Osteoblast (primary cell): ENCODE measurements around the gene ARHGEF16. TPM values are rescaled to one million over a fixed set of nuclear protein-coding genes. Genes with fewer than 3 reads are reported as not detected.

Source experiments
- DNase-seq: peaks from one replicate; pipeline ENCODE4 v3.0.0; 2011; ENCODE audit warnings: low spot score, mixed read lengths; ENCODE audit not compliant: insufficient read length; ENCODE audit errors: missing footprints
- H2AFZ ChIP-seq: 2 replicates; pipeline ENCODE4 v1.6.0; 2011; ENCODE audit warnings: mild to moderate bottlenecking, low read length
- H3K27ac ChIP-seq: 2 replicates; pipeline ENCODE4 v1.5.1; 2011; ENCODE audit warnings: mild to moderate bottlenecking, low read depth, low read length, moderate library complexity
- H3K27me3 ChIP-seq: 2 replicates; pipeline ENCODE4 v1.6.0; 2012; ENCODE audit warnings: mild to moderate bottlenecking, control low read depth, inconsistent platforms, low read length, moderate library complexity; ENCODE audit not compliant: insufficient read depth
- H3K36me3 ChIP-seq: 2 replicates; pipeline ENCODE4 v1.5.1; 2011; ENCODE audit warnings: mild to moderate bottlenecking, low read length, control low read depth, moderate library complexity; ENCODE audit not compliant: insufficient read depth
- H3K4me1 ChIP-seq: 2 replicates; pipeline ENCODE4 v1.5.1; 2011; ENCODE audit warnings: mild to moderate bottlenecking, low read length, control low read depth, moderate library complexity; ENCODE audit not compliant: insufficient read depth
- H3K4me2 ChIP-seq: 2 replicates; pipeline ENCODE4 v1.6.0; 2011; ENCODE audit warnings: mild to moderate bottlenecking, low read length; ENCODE audit not compliant: insufficient read depth
- H3K4me3 ChIP-seq: fragments of 200-600 bp; sonication (generic); 3 replicates; pipeline ENCODE4 v1.5.1; 2012; ENCODE audit warnings: mild to moderate bottlenecking, low read length, inconsistent platforms; ENCODE audit not compliant: insufficient read depth
- H3K79me2 ChIP-seq: 2 replicates; pipeline ENCODE4 v1.6.0; 2012; ENCODE audit warnings: mild to moderate bottlenecking, low read length, control low read depth, inconsistent platforms; ENCODE audit not compliant: insufficient read depth
- H3K9me3 ChIP-seq: 2 replicates; pipeline ENCODE4 v1.5.1; 2011; ENCODE audit warnings: low read depth, low read length, control low read depth
- H4K20me1 ChIP-seq: 2 replicates; pipeline ENCODE4 v1.6.0; 2012; ENCODE audit warnings: mild to moderate bottlenecking, low read length, control low read depth; ENCODE audit not compliant: insufficient read depth
- total RNA-seq: library from RNA; depleted of rRNA; stranded (reverse); fragments of >200 nt; gene quantifications from 2 replicates; pipeline ENCODE4 v1.2.3, GENCODE V29; 2012
- TF ChIP-seq, protein P1 (sequence below): IDR thresholded peaks from 2 replicates; pipeline ENCODE4 v1.5.1; 2011; ENCODE audit warnings: mild to moderate bottlenecking, low read depth, low read length, moderate library complexity; ENCODE audit errors: extremely low read depth

The ARHGEF16 gene
- total RNA-seq, 1 donor, result not detected

- H2AFZ ChIP-seq, result no peak overlapping the region
- no peak overlapping the region for H3K4me2 ChIP-seq
- peaks cover 17% of the 10 kb centered on the region for H3K4me1 ChIP-seq
- no peaks in the 10 kb centered on the region for H3K9me3 ChIP-seq
- no peaks in the 10 kb centered on the region for H3K79me2 ChIP-seq
- DNase-seq, result no peak
- no peaks in the 10 kb centered on the region for H3K27me3 ChIP-seq
- H3K27ac ChIP-seq, result no peak overlapping the region
- H4K20me1 ChIP-seq, result no peaks in the 10 kb centered on the region
- peaks cover 8% of the 10 kb centered on the region for H3K36me3 ChIP-seq
- TF ChIP-seq, protein P1, sequence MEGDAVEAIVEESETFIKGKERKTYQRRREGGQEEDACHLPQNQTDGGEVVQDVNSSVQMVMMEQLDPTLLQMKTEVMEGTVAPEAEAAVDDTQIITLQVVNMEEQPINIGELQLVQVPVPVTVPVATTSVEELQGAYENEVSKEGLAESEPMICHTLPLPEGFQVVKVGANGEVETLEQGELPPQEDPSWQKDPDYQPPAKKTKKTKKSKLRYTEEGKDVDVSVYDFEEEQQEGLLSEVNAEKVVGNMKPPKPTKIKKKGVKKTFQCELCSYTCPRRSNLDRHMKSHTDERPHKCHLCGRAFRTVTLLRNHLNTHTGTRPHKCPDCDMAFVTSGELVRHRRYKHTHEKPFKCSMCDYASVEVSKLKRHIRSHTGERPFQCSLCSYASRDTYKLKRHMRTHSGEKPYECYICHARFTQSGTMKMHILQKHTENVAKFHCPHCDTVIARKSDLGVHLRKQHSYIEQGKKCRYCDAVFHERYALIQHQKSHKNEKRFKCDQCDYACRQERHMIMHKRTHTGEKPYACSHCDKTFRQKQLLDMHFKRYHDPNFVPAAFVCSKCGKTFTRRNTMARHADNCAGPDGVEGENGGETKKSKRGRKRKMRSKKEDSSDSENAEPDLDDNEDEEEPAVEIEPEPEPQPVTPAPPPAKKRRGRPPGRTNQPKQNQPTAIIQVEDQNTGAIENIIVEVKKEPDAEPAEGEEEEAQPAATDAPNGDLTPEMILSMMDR, result no peak
- H3K4me3 ChIP-seq, result no peak overlapping the region
These were observed 48.4 kb downstream of the ARHGEF16 start for GRCh38 chr1:3502641-3503524.

GRCh38 chr1:3503525-3503886 lies 49.0 kb downstream of the ARHGEF16 start:
- Histone ChIP-seq H3K4me3 (no peak overlapping the region), H3K9me3 (no peaks in the 10 kb centered on the region), H3K4me1 (peaks cover 17% of the 10 kb centered on the region), H2AFZ (no peak overlapping the region), H3K4me2 (no peak overlapping the region), H3K27me3 (no peaks in the 10 kb centered on the region), H3K27ac (peak overlapping the region; percentile 37), H3K36me3 (peaks cover 11% of the 10 kb centered on the region), H4K20me1 (no peaks in the 10 kb centered on the region), H3K79me2 (no peaks in the 10 kb centered on the region)
- no peak for DNase-seq
- TF ChIP-seq, protein P1, result no peak

DNA sequence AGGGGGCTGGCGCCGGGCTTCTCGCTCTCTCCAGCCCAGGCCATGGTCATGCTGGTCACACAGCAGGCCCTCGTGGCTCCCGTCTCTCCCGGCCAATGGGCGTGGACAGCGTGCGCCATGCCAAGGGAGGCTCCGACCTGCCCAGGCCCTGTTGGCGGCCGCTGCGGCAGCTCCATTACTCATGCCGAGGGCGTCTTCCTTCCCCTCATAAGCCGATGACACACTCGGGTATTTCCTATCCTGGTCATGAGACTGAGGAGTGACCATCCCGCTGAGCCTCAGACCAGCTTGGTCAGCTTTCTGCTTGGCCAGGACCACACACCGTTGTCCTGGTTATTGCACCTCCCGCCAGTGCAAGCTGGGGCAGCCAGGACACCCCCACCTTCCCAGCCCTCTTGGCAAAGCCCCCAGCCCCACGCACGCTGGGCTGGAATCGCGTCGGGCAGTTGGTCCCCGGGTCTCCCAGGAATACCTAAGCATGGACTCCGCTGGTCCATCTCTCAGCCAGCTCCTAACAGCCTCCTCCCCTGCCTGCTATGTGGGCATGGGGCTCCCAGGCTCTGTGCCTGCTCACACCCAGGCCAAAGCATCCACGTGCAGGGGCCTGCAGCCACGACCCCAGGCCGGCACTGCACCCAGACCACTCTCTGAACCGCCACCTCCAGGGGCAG lies 49.8 kb downstream of the ARHGEF16 start:
- Histone ChIP-seq H3K9me3 (no peaks in the 10 kb centered on the region), H3K27me3 (no peaks in the 10 kb centered on the region), H3K4me3 (peak overlapping the region; percentile 40), H2AFZ (no peak overlapping the region), H3K4me1 (peaks cover 17% of the 10 kb centered on the region), H4K20me1 (no peaks in the 10 kb centered on the region), H3K36me3 (peaks cover 11% of the 10 kb centered on the region), H3K4me2 (peak overlapping the region; percentile 51), H3K79me2 (no peaks in the 10 kb centered on the region), H3K27ac (peak overlapping the region; percentile 90)
- DNase-seq, result peak; percentile 100
- TF ChIP-seq, protein P1, result no peak

- peaks cover 11% of the 10 kb centered on the region for H3K36me3 ChIP-seq
- TF ChIP-seq, protein P1, result no peak
- H3K4me3 ChIP-seq, result peak overlapping the region; percentile 40
- H3K27ac ChIP-seq, result peak overlapping the region; percentile 90
- H2AFZ ChIP-seq, result no peak overlapping the region
- H3K27me3 ChIP-seq, result no peaks in the 10 kb centered on the region
- H3K79me2 ChIP-seq, result no peaks in the 10 kb centered on the region
- no peak for DNase-seq
- H3K9me3 ChIP-seq, result no peaks in the 10 kb centered on the region
- peaks cover 17% of the 10 kb centered on the region for H3K4me1 ChIP-seq
- peak overlapping the region; percentile 18 for H3K4me2 ChIP-seq
- H4K20me1 ChIP-seq, result no peaks in the 10 kb centered on the region
These were observed 50.3 kb downstream of the ARHGEF16 start for GRCh38 chr1:3504822-3505153.
